HG03521 (cell line): ENCODE measurements around the gene MXRA8.
A peak's percentile ranks its signal among the peaks of the same experiment; 100 is the strongest.
"Not testable (repeated sequence)": the region's sequence is repeated elsewhere in the genome, so short reads cannot be mapped to it uniquely, and the experiment has no call there.

Source experiments
- ATAC-seq: cut with Tn5 transposase; IDR thresholded peaks from one replicate; pipeline ENCODE4 v1.9.1; 2021; ENCODE audit warnings: mild to moderate bottlenecking, moderate library complexity; ENCODE audit not compliant: unreplicated experiment

MXRA8 gene

GRCh38 chr1:1324084-1324523, 34.3 kb downstream of the MXRA8 start:
- ATAC-seq = peak; percentile 19

GRCh38 chr1:1322952-1323351, 35.4 kb downstream of the MXRA8 start:
- ATAC-seq = no peak

GRCh38 chr1:1322418-1322817, 35.9 kb downstream of the MXRA8 start:
- no peak for ATAC-seq

- ATAC-seq = no peak
Observed at GRCh38 chr1:1321477-1321876, 36.9 kb downstream of the MXRA8 start.

- ATAC-seq = no peak
Observed at GRCh38 chr1:1320666-1321448, 37.5 kb downstream of the MXRA8 start.

GRCh38 chr1:1319646-1319941, 38.8 kb downstream of the MXRA8 start:
- ATAC-seq = no peak

- ATAC-seq = no peak
Observed at GRCh38 chr1:1318777-1319645, 39.3 kb downstream of the MXRA8 start.

GRCh38 chr1:1318131-1318652, 40.2 kb downstream of the MXRA8 start:
- no peak for ATAC-seq

GRCh38 chr1:1317420-1317819, 40.9 kb downstream of the MXRA8 start:
- no peak for ATAC-seq

GRCh38 chr1:1316199-1316598, 42.2 kb downstream of the MXRA8 start:
- not testable (repeated sequence) for ATAC-seq

- ATAC-seq = no peak
Observed at GRCh38 chr1:1315435-1315954, 42.9 kb downstream of the MXRA8 start.

GRCh38 chr1:1314678-1315335, 43.5 kb downstream of the MXRA8 start:
- no peak for ATAC-seq

- ATAC-seq = no peak
Observed at GRCh38 chr1:1314237-1314586, 44.1 kb downstream of the MXRA8 start.

- no peak for ATAC-seq
Observed at GRCh38 chr1:1313500-1314236, 44.7 kb downstream of the MXRA8 start.

GRCh38 chr1:1312450-1313314, 45.7 kb downstream of the MXRA8 start:
- ATAC-seq = no peak

- no peak for ATAC-seq
Observed at GRCh38 chr1:1311107-1312104, 46.9 kb downstream of the MXRA8 start.

- no peak for ATAC-seq
Observed at GRCh38 chr1:1310476-1311053, 47.8 kb downstream of the MXRA8 start.

GRCh38 chr1:1310109-1310385, 48.3 kb downstream of the MXRA8 start:
- no peak for ATAC-seq
